T1000 (cell line): ENCODE data around the gene SNAPC4.

Source experiments
- DNase-seq: peaks from one replicate; lab custom pipeline; 2025; ENCODE audit warnings: mixed read lengths; lab: John Stamatoyannopoulos, UW

Gene SNAPC4, protein sequence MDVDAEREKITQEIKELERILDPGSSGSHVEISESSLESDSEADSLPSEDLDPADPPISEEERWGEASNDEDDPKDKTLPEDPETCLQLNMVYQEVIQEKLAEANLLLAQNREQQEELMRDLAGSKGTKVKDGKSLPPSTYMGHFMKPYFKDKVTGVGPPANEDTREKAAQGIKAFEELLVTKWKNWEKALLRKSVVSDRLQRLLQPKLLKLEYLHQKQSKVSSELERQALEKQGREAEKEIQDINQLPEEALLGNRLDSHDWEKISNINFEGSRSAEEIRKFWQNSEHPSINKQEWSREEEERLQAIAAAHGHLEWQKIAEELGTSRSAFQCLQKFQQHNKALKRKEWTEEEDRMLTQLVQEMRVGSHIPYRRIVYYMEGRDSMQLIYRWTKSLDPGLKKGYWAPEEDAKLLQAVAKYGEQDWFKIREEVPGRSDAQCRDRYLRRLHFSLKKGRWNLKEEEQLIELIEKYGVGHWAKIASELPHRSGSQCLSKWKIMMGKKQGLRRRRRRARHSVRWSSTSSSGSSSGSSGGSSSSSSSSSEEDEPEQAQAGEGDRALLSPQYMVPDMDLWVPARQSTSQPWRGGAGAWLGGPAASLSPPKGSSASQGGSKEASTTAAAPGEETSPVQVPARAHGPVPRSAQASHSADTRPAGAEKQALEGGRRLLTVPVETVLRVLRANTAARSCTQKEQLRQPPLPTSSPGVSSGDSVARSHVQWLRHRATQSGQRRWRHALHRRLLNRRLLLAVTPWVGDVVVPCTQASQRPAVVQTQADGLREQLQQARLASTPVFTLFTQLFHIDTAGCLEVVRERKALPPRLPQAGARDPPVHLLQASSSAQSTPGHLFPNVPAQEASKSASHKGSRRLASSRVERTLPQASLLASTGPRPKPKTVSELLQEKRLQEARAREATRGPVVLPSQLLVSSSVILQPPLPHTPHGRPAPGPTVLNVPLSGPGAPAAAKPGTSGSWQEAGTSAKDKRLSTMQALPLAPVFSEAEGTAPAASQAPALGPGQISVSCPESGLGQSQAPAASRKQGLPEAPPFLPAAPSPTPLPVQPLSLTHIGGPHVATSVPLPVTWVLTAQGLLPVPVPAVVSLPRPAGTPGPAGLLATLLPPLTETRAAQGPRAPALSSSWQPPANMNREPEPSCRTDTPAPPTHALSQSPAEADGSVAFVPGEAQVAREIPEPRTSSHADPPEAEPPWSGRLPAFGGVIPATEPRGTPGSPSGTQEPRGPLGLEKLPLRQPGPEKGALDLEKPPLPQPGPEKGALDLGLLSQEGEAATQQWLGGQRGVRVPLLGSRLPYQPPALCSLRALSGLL (N-terminal part only)

DNA sequence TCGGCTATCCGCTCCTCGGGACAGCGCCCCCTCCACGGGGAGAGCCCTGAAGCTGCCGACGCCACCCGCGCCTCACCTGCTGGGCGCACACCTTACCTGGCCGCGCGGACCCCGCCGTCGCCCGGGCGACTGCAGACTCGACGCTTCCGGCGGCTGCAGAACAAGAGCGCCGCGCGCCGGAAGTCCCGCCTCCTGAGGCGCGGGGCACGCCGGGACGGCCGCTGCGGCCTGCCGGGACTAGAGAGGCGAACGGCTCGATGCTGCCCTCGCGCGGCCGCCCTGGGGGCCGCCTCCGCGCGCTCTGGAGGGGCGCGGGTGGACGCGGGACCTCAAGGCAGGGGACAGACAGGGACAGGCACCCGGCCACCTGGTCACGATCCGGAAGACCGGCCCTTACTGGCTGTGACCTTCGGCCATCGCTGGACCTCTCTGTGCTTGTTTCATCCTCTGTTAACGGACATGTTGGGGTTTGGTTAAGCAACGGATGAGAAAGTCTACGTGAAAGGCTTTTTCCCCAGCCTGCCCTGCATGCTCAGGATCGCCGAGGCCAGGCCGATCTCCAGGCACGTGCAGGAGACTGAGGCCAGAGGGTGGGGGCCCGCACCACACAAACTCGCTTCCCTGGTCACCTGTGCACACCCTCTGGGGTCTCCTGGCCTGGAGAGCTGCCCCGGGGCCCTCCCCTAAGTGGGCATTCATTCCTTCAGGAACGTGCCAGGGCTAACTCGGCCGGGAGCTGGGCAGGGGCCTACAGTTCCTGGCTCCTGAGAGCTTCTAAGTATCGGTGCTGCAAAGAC, at the start of gene SNAPC4:
TSS of gene SNAPC4 (minus strand) at position 133 of the 797 bp plus-strand sequence. CDS start 1,742 bp downstream, outside the sequence.
- DNase-seq: peak; percentile 66

DNA sequence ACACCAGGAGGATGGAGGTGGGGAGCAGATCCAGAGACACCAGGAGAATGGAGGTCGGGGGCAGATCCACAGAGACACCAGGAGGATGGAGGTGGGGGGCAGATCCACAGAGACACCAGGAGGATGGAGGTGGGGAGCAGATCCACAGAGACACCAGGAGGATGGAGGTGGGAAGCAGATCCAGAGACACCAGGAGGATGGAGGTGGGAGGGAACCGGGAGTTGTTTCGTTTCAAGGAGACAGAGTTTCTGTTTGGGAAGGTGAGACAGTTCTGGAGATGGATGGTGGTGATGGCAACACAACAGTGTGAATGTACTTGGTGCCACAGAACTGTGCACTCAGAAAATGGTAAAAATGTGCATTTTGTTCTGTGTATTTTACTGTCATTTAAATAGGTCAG, 48.7 kb upstream of the SNAPC4 start:
- DNase-seq: no peak

DNA sequence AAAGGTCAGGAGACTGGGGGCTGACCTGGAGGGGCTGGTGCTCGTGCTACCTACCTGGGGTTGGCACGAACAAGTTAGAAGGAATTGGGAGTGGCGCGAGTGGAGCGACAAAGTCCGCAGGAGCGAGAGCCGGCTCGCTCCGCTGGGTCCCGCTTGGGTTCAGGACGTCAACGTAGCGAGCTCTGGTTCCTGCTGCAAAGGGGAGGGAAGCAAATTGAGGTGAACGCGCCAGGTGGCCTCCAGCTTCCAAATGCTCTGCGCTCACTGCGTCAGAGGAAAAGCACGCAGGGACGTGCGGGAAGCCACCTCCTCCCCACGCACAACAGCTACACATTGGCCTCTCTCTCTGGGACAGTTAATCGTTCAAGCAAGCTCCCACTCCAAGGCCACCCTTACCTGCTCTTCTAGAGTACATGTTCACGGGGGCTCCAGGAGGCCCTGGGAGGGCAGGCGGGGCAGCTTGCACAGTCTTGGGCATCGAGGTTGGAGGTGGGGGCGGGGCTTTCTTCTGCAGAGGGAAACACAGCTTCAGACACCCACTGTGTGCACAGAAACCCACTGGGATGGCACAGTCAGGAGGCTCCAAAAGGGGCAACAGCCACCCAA, 47.3 kb upstream of the SNAPC4 start:
- no peak for DNase-seq

DNA sequence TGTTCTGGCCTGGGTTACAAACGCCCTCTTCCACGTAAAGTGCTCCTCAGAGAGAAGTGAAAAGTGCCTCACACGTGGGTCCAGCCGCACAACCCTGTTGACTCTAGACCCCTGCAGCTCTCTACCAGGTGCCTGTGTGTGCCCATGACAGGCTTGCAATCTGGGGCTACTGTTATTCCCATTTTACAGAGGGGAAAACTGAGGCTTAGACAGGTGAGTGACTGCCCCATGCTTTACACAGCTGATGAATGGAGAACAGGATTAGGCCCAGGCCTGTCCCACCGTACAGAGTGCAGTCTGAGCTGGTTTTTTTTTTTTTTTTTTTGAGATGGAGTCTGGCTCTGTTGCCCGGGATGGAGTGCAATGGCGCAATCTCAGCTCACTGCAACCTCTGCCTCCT, 45.8 kb upstream of the SNAPC4 start:
- DNase-seq: no peak

DNA sequence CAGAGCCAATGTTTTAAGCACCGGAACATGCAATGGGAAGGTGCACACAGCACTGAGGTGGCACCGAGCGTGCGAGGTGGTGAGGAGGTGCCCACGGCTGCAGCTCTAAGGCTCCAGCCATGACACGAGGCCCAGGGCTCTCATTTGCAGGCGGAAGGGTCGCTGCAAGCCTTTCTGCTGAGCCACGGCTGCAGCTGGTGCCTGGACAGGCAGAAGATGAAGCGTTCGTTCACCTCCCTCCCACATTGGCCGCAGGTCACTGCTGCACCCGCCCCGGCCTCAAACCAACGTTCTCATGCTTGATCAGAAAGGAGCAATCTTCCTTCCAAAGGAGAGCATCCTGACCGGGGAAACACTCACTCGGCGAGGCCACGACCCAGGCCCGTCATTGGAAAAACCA, 44.1 kb upstream of the SNAPC4 start:
- no peak for DNase-seq

DNA sequence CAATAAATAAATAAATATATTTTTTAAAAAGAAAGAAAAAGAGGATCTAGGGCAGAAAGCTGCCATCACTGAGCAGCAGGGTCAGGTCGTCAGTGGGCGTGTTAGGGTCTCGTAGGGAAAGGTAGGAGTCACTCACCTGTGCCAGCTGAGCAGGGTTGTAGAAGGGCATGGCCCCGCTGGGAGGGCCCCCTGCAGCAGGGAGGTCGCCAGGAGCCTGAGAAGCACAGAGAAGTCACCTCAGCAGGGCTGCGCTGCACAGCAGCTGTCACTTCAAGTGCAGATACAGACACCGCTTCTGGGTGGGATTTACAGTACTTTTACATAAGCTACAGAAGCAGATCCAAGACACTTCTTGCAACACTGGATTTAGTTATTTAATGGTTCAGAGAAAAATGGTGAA, 43.7 kb upstream of the SNAPC4 start:
- DNase-seq: no peak

DNA sequence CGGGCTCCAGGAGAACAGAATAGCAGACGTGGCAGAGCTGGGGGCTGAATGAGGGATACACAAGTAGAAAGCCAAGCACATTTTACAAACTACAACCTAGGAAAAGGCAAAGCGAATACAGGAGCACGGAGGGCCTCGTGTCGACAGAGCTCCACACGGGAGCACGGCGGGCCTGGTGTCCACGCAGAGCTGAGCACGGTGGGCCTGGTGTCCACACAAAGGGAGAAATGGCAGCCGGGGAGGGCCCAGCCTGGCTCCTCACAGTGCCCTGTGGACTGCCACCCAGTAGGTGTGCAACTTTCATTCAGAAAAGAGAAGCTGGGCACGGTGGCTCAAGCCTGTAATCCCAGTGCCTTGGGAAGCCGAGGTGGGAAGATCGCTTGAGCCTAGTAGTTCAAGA, 43.1 kb upstream of the SNAPC4 start:
- DNase-seq: no peak

DNA sequence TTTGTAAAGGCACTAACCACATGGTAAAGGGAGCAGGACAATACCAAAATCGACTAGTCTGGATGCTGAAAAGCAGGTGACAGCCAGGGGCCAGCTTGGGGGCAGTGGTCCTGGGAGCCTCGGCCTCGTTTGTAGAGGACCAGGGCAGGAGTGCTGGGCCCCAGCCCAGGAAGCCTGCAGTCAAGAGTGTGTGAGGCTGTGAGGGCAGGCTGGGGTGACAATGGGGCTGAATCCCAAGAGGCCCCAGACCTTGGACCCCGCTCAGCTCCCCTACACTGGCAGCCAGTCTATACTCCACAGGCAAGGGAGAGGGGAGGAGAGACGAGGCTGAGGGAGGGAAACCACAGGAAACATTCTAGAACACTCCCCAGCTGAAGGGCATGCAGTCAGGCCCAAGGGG, 42.3 kb upstream of the SNAPC4 start:
- no peak for DNase-seq

DNA sequence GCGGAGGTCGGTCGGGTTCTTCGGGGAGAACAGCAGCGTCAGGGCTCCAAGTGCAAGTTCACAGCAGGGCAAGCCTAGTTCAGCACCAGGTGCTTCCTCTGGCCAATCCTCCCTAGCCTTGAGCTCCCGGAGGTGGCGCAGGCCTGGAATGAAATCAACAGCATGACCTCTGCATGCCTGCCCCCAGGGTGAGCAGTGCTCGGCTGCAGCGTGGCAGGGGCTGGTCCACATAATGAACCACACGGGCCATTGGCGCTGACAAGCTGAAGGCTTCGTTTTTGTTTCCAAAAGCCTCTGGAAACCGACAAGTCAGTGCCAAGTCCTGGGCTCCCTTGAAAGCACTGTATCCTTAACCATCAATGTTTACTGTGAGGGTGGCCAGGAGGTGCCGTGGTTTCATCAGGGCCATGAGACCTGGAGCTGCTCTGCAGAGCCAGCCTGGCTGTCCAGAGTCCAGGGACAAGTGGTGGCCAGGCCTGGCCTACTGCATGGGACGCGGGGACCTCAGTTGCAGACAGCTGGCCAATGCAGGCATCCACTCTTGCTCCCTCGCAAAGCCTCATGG, 41.8 kb upstream of the SNAPC4 start:
- peak; percentile 16 for DNase-seq

DNA sequence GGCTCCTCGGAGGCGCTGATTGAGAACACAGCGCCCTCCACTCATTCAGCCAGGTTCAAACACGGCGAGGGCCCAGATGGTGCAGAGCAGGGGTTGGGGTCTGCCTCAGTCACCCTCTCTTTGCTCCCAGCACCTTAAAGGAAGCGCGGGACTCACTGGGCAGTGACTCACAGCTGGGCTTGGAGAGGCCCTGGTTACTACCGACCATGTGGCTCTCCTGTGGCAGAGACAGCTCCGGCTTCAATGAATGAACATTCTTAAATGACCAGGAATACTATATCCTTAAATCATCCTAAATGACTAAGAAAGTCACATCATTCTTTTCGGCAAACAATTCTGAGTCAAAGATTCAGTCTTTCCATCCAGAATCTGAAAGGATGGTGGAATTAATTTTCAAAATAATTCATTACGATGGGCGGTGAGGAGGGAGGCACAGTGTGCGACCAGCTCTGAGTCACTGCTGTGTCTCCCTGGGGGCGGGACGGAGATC, 41.3 kb upstream of the SNAPC4 start:
- no peak for DNase-seq

DNA sequence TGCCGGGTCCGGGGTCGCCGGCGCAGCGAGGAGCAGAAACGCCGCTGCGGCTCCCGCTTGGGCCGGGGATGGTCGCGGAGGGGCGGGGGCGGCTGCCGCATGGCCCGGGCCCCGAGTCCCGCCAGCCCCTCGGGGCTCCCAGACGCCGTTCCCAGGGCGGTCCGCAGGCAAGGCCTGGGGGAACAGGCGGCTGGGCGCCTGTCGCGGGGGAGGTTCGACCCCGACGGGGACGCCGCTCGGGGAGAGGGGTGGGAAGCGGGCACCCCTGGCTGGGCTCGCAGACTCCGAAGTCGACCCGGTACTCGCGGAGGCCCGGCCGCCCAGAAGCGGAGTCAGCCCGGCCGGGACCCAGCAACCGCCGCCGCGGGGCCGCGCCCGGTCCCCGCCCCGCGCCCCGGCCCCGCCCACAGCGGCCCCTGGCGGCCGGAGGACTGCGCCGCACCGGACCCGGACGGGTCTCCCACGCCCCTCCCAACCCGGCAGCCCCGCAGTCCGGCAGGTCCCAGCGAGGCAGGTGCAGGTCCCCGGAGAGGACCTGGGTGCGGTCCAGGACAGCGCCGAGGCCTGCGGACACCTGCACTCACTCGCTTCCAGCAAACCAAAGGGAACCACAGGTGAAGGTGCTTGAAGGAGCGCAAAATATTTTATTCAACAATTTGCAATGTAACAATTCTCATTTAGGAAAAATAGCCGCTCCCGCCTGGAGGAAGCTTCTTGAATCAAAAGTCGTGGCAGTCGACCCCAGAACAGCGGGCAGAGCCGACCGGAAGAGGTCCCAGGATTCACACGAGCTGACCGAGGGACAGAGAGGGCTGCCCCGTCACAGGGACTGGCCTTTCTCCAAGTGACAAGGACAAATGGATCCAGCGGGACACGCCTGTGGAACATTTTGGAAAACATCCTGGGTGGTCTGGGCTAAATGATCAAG, 39.8 kb upstream of the SNAPC4 start, which contains the start of gene INPP5E:
TSS of gene INPP5E (minus strand) at position 365 of the 928 bp plus-strand sequence. CDS start 426 bp downstream, outside the sequence.
- peak; percentile 65 for DNase-seq

DNA sequence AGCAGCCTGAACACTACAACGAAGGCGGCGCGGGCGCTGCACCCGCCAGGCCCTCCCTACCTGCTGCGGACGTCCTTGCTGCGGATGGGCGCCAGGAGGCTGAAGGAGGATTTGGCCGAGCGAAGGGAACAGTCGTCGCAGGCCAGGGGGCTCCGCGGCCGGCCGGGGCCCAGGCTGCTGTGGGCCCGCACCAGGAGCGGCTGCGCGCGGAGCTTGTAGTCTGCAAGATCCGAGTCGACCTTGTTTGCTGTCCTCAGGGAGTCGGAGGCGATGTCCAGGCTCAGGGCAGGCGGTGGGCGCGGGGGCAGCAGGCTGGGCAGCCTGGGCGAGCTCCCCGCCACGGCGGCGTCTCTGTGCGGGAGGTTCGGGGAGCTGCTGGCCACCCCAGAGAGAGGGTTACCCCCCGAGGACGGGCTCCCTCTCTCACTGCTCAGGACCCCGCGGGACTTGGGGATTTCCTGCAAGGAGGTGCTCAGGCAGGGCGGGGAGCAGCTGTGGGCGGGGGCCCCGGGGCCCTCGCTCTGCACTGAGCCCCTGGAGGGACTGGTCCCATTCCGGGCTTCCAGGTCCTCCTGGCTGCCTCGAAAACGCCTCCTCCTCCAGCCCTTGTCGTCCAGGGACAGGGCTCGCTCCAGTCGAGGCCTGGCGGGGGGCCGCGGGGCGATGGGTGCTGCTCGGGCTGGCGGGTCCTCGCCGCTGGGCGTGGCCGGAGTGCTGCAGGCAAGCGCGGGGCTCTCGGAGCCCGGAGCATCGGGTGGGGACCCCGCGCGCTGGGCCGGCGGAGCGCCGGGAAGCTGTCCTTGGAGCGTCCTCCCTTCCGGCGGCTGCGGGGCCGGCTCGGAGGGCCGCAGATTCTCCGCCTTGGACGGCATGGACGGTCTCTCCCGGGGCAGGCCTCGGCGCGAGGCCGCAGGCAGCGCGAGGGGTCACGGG, 38.8 kb upstream of the SNAPC4 start:
- DNase-seq: no peak

DNA sequence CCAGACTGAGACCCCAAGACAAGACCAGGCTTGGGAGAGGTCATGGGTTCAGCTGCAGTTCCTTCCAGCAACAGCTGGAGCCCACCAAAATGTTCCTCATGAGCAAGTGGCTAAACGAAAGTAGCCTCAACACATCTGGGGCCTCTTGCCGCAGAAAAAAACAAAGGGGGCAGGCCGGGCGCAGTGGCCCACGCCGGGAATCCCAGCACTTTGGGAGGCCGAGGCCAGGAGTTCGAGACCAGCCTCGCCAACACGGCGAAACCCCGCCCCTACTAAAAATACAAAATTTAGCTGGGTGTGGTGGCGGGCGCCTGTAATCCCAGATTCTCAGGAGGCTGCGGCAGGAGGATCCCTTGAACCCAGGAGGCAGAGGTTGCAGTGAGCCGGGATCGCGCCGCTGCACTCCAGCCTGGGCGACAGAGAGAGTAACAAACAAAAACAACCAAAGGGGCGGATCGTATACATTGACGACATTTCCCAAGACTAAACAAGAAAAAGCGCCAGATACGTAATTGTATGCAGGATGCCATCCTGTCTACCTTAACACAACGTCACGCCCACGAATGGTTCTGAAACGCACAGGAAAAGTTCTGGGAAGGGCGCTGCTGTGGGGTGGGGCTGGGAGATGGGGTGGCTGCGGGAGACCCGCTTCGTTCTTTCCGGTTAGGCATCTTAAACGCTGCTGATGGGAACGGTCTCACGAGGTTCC, 38.0 kb upstream of the SNAPC4 start:
- DNase-seq: no peak

DNA sequence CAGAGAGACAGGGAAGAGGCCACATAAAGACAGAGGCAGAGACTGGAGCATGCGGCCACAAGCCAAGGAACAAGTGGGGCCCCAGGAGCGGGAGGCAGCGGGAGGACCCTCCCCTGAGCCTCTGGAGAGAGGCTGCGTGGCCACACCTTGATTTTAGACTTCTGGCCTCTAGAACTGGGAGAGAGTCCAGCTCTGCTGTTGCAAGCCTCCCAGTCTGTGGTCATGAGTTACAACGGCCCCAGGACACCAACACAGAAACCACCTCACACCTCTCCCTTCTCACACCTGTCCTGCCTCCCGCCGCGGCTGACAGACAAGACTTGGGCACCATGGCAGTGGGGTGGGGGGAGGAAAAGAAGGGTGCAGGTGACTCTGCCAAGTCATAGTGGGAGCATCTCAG, 37.5 kb upstream of the SNAPC4 start:
- DNase-seq: no peak

DNA sequence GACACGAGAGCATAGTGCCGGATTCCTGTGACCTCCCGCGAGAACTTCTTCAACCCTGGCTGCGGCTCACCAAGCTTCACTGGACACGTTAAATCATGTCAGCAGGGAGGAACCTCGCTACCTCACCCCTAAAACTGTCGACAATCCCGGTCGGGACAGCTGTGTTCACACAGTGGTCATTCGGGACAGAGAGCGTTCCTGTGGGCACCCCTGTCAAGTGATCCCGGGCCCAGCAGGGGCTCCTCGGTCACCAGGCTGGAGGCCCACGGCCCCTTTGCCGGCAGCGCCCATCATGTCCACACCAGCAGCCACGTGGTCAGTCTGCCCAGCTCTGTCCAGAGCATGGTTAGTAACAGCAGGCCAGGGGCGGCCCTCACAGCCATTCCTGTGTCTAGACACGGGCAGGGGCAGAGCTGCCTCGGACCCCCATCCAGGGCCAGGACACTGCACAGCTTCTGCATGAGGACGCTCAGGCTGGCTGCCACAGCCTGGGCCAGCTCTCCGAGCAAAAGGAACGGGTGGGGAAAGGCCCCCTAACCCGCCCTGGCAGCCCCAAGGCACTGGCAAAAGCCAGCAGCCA, 36.2 kb upstream of the SNAPC4 start:
- no peak for DNase-seq

DNA sequence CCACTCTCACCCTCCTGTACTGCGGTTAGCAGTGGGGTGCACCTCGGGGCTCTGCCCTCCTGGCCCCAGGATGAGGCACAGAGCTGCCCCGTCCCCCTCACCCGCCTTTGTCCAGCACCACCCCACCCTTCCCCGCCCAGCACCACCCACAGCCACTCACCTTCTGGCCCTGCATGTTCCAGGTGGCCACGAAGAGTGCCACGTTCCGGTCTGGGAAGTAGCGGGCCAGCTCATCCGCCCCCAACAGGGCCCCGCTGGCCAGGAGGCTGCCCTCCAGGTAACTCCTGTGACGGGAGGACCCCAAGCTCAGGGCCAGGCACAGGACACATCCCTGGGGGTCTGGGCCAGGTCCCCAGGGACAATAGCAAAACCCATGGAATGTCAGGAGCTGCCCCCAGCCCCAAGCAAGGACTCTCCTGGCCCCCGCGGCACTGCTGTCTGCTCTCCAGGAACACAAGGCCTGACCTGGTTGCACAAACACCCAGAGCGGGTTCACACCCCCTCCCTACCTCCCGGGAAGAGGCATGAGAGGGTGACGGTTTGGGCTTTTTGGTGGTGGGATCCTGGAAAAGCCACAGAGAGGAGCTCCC, 34.7 kb upstream of the SNAPC4 start:
- no peak for DNase-seq
